Liver (tissue), 9 donors: ENCODE measurements around the gene ACSBG1. TPM values are rescaled to one million over a fixed set of nuclear protein-coding genes. Genes with fewer than 3 reads are reported as not detected.
A peak's percentile ranks its signal among the peaks of the same experiment; 100 is the strongest.

Experiments
- DNase-seq: peaks from one replicate; pipeline ENCODE4 v3.0.0-alpha.2; 2017; ENCODE audit warnings: low spot score
- H3K27ac ChIP-seq, 2 donors: one replicate each; pipeline ENCODE4 v1.7.0; 2013; ENCODE audit warnings: inconsistent platforms in 2 of 2, low read length in 2 of 2, control low read depth in 1 of 2, low read depth in 1 of 2, mild to moderate bottlenecking in 1 of 2
- H3K27me3 ChIP-seq, 4 donors: one replicate each; pipeline versions ENCODE4 v1.6.1 to v1.7.0; 2013; ENCODE audit warnings: low read length in 3 of 4, inconsistent platforms in 1 of 4, mild to moderate bottlenecking in 1 of 4, moderate library complexity in 1 of 4; ENCODE audit not compliant: control insufficient read depth in 4 of 4, insufficient read depth in 4 of 4
- H3K36me3 ChIP-seq, 4 donors: one replicate each; pipeline versions ENCODE4 v1.6.1 to v1.7.0; 2013; ENCODE audit warnings: low read length in 3 of 4, mild to moderate bottlenecking in 3 of 4, low read depth in 1 of 4, moderate library complexity in 1 of 4; ENCODE audit not compliant: control insufficient read depth in 4 of 4, insufficient read depth in 3 of 4
- H3K4me1 ChIP-seq, 4 donors: one replicate each; pipeline versions ENCODE4 v1.6.1 to v1.7.0; 2013; ENCODE audit warnings: low read length in 3 of 4, mild to moderate bottlenecking in 3 of 4, moderate library complexity in 1 of 4; ENCODE audit not compliant: control insufficient read depth in 4 of 4, insufficient read depth in 4 of 4
- H3K4me3 ChIP-seq, 3 donors: one replicate each; pipeline versions ENCODE4 v1.6.1 to v1.7.0; 2013; ENCODE audit warnings: low read length in 3 of 3, control low read depth in 1 of 3, low read depth in 1 of 3, mild to moderate bottlenecking in 1 of 3
- H3K9ac ChIP-seq, 2 donors: one replicate each; pipeline ENCODE4 v1.7.0; 2013; ENCODE audit warnings: low read length in 2 of 2, mild to moderate bottlenecking in 2 of 2, moderate library complexity in 2 of 2, control low read depth in 1 of 2, low read depth in 1 of 2
- H3K9me3 ChIP-seq, 4 donors: one replicate each; pipeline versions ENCODE4 v1.6.1 to v1.7.0; 2013; ENCODE audit warnings: low read length in 3 of 4; ENCODE audit not compliant: control insufficient read depth in 4 of 4
- ATF3 ChIP-seq: IDR thresholded peaks from 2 replicates; pipeline ENCODE4 v1.6.1; 2016; ENCODE audit warnings: antibody characterized with exemption
- EGR1 ChIP-seq, 2 donors: IDR thresholded peaks; 2 replicates each; pipeline ENCODE4 v1.6.1; 2016 to 2018; ENCODE audit warnings: antibody characterized with exemption in 2 of 2, low read depth in 2 of 2
- FOXA1 ChIP-seq: IDR thresholded peaks from 2 replicates; pipeline ENCODE4 v1.6.1; 2016; ENCODE audit warnings: antibody characterized with exemption
- FOXA2 ChIP-seq: IDR thresholded peaks from 2 replicates; pipeline ENCODE4 v1.6.1; 2016; ENCODE audit warnings: antibody characterized with exemption
- GABPA ChIP-seq, 2 donors: IDR thresholded peaks in 1 of 2; conservative IDR thresholded peaks in 1 of 2; 2 replicates each; pipeline ENCODE4 v1.6.1; 2016; ENCODE audit warnings: antibody characterized with exemption in 2 of 2, mild to moderate bottlenecking in 1 of 2, moderate library complexity in 1 of 2
- HNF4A ChIP-seq, 2 donors: conservative IDR thresholded peaks; 2 replicates each; pipeline ENCODE4 v1.6.1; 2016; ENCODE audit warnings: antibody characterized with exemption in 2 of 2, mild to moderate bottlenecking in 2 of 2
- JUND ChIP-seq, 2 donors: IDR thresholded peaks; 2 replicates each; pipeline ENCODE4 v1.6.1; 2016; ENCODE audit warnings: antibody characterized with exemption in 2 of 2
- NR2F2 ChIP-seq: IDR thresholded peaks from 2 replicates; pipeline ENCODE4 v1.6.1; 2016; ENCODE audit warnings: antibody characterized with exemption
- RAD21 ChIP-seq, 2 donors: IDR thresholded peaks; 2 replicates each; pipeline ENCODE4 v1.6.1; 2016; ENCODE audit warnings: antibody characterized with exemption in 2 of 2, mild to moderate bottlenecking in 2 of 2
- REST ChIP-seq: IDR thresholded peaks from 2 replicates; pipeline ENCODE4 v1.6.1; 2016; ENCODE audit warnings: antibody characterized with exemption, mild to moderate bottlenecking
- RXRA ChIP-seq, 2 donors: IDR thresholded peaks; 2 replicates each; pipeline ENCODE4 v1.6.1; 2017 to 2018; ENCODE audit warnings: antibody characterized with exemption in 2 of 2, mild to moderate bottlenecking in 1 of 2
- SP1 ChIP-seq: IDR thresholded peaks from 2 replicates; pipeline ENCODE4 v1.6.1; 2018; ENCODE audit warnings: antibody characterized with exemption, mild to moderate bottlenecking
- TAF1 ChIP-seq: conservative IDR thresholded peaks from 2 replicates; pipeline ENCODE4 v1.6.1; 2016; ENCODE audit warnings: antibody characterized with exemption, mild to moderate bottlenecking
- ZBTB33 ChIP-seq: IDR thresholded peaks from 2 replicates; pipeline ENCODE4 v1.6.1; 2016; ENCODE audit warnings: antibody characterized with exemption
- WGBS: extraction: QIAGEN DNeasy Blood & Tissue Kit; methylation state at CpG from one replicate; pipeline ENCODE4 v1.1.7; 2013; 5-methylcytosine and 5-hydroxymethylcytosine counted together
- polyA plus RNA-seq, 2 donors: library from polyadenylated mRNA; stranded (reverse) in 1 of 2; unstranded in 1 of 2; fragments of 200-250 nt in 1 of 2; fragments of >200 nt in 1 of 2; fragmentation: Nextera tagmentation in 1 of 2; extraction: Ambion mirVana in 1 of 2; gene quantifications; one replicate each; pipeline versions ENCODE4 v1.2.1 to v1.2.3, GENCODE V29; 2013 to 2015
- total RNA-seq, 2 donors: library from RNA; depleted of rRNA; stranded (reverse); fragments of >200 nt; gene quantifications; one replicate each; pipeline ENCODE4 v1.2.3, GENCODE V29; 2014
- TF ChIP-seq, protein P1 (sequence below): fragments of 150-350 bp; IDR thresholded peaks from 2 replicates; pipeline ENCODE4 v1.5.1; 2017; ENCODE audit warnings: improper control_type of control experiment, low read depth, low read length; ENCODE audit not compliant: missing input control
- donor health status: healthy.
- donor health status: healthy.
- donor health status: healthy.
- donor health status: healthy.
- donor health status: healthy.

The ACSBG1 gene
- total and polyA plus RNA-seq, 4 donors = under 0.01 to 3.8 (median 0.15) TPM

- 18% methylated on average over 7 of the region's 7 CpGs for WGBS
- H3K4me3 ChIP-seq = no peak overlapping the region
- no peak overlapping the region for H3K27ac ChIP-seq
- H3K9me3 ChIP-seq = no peaks in the 10 kb centered on the region
- peak; percentile 47 for DNase-seq
- no peaks in the 10 kb centered on the region for H3K36me3 ChIP-seq
- TF ChIP-seq ATF3 (no peak), RAD21 (IDR thresholded peaks at IDR 0.05) (peak; percentile 93 to 97), FOXA1 (no peak), JUND (IDR thresholded peaks at IDR 0.05) (no peak)
- TF ChIP-seq, protein P1, sequence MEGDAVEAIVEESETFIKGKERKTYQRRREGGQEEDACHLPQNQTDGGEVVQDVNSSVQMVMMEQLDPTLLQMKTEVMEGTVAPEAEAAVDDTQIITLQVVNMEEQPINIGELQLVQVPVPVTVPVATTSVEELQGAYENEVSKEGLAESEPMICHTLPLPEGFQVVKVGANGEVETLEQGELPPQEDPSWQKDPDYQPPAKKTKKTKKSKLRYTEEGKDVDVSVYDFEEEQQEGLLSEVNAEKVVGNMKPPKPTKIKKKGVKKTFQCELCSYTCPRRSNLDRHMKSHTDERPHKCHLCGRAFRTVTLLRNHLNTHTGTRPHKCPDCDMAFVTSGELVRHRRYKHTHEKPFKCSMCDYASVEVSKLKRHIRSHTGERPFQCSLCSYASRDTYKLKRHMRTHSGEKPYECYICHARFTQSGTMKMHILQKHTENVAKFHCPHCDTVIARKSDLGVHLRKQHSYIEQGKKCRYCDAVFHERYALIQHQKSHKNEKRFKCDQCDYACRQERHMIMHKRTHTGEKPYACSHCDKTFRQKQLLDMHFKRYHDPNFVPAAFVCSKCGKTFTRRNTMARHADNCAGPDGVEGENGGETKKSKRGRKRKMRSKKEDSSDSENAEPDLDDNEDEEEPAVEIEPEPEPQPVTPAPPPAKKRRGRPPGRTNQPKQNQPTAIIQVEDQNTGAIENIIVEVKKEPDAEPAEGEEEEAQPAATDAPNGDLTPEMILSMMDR = peak; percentile 80
- H3K4me1 ChIP-seq = no peaks in the 10 kb centered on the region
- no peak overlapping the region for H3K9ac ChIP-seq
- no peaks in the 10 kb centered on the region for H3K27me3 ChIP-seq
Measured at GRCh38 chr15:78195735-78196201, 38.6 kb downstream of the ACSBG1 start.

DNA sequence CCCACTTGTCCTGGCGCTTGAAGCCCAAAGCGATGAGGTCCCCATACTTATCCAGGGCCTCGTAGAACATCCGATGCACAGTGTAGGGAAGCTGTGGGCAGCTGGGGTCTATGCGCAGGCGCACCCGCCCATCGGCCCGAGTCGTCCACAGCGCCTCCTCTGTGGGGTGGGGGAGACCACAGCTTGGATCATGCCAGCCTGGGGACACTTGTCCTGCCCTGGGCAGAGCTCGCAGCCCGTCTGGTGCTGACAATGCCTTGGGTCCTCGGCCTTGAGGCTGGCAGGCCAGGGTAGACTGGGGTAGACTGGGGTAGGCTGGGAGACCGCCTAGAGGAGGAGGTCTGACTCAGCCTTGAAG is 39.8 kb downstream of the ACSBG1 start:
- DNase-seq = no peak
- H3K4me1 ChIP-seq = no peaks in the 10 kb centered on the region
- no peak overlapping the region for H3K4me3 ChIP-seq
- H3K9ac ChIP-seq = no peak overlapping the region
- no peaks in the 10 kb centered on the region for H3K36me3 ChIP-seq
- TF ChIP-seq TAF1 (no peak), FOXA2 (no peak), GABPA (IDR thresholded peaks at IDR 0.05 in 1 of 2, conservative IDR thresholded peaks at IDR 0.05 in 1 of 2) (no peak), RAD21 (IDR thresholded peaks at IDR 0.05) (no peak), ZBTB33 (no peak), RXRA (IDR thresholded peaks at IDR 0.05) (no peak), SP1 (no peak), REST (no peak), EGR1 (IDR thresholded peaks at IDR 0.05; ENCODE audit: low read depth in 2 of 2) (no peak), JUND (IDR thresholded peaks at IDR 0.05) (no peak), HNF4A (conservative IDR thresholded peaks at IDR 0.05) (no peak), NR2F2 (no peak)
- TF ChIP-seq, protein P1 = no peak
- H3K27ac ChIP-seq = no peak overlapping the region
- H3K27me3 ChIP-seq = no peaks in the 10 kb centered on the region
- no peaks in the 10 kb centered on the region for H3K9me3 ChIP-seq
- WGBS = 92% methylated on average over 15 of the region's 15 CpGs
